Activated gamma-delta T cell treated with Interleukin-2 at 50 U/mL for 16 hours (primary cell): ENCODE results near the gene IFT20.
"Not testable (repeated sequence)": the region's sequence is repeated elsewhere in the genome, so short reads cannot be mapped to it uniquely, and the experiment has no call there.

Experiments used
- DNase-seq: peaks from one replicate; pipeline ENCODE4 v3.0.0-alpha.2; 2020

IFT20 gene

GRCh38 chr17:28306954-28307401 is 28.3 kb downstream of the IFT20 start:
- DNase-seq = no peak

GRCh38 chr17:28298449-28298848 is 36.8 kb downstream of the IFT20 start:
- DNase-seq = no peak

GRCh38 chr17:28295677-28296578 is 39.3 kb downstream of the IFT20 start:
- no peak for DNase-seq

DNA sequence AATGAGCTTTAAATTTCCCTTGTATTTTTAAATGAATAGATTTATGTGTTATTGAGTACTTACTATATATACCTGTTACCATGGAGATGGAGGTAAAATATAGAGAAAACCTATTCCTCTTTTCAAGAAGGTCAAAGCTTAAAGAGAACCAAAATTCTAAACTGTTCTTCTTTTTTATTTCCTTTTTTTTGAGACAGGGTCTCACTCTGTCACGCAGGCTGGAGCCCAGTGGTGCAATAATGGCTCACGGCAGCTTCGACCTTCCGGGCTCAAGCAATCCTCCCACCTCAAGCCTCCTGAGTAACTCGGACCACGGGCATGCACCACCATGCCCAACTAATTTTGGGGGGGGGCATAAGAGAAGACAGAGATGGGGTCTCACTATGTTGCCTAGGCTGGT is 41.3 kb downstream of the IFT20 start:
- no peak for DNase-seq

GRCh38 chr17:28292878-28293277 is 42.4 kb downstream of the IFT20 start:
- DNase-seq = not testable (repeated sequence)

GRCh38 chr17:28291780-28292330 is 43.4 kb downstream of the IFT20 start:
- DNase-seq = no peak

- DNase-seq = no peak
These were observed 44.6 kb downstream of the IFT20 start for GRCh38 chr17:28290703-28291102.

GRCh38 chr17:28285965-28286364 is 49.3 kb downstream of the IFT20 start:
- DNase-seq = no peak

GRCh38 chr17:28282596-28282995 is 52.7 kb downstream of the IFT20 start:
- no peak for DNase-seq

- DNase-seq = no peak
These were observed 54.4 kb downstream of the IFT20 start for GRCh38 chr17:28280826-28281225.

DNA sequence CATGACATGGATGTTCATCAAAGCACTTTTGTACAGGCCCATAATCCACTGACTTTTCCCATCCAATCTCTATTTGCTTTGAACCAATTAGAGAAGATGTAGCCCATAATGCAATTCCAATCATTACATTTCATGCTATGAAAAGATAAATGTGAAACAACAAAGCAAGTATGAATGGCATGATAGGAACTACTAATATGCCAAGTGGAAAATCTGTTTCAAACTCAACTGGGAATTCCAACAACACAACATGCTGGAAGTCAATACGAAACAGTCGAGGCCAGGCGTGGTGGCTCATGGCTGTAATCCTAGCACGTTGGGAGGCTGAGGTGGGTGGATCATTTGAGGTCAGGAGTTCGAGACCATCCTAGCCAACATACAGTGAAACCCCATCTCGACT is 55.9 kb downstream of the IFT20 start:
- no peak for DNase-seq
